HCT116 (cell line): ENCODE measurements around the gene SLC12A8. TPM values are rescaled to one million over a fixed set of nuclear protein-coding genes. Genes with fewer than 3 reads are reported as not detected.

ENCODE experiments used
- ATAC-seq: fragments of 200-7000 bp; cut with Tn5 transposase; 2 replicates; pipeline ENCODE4 v1.9.1; 2020; ENCODE audit warnings: mild to moderate bottlenecking, moderate library complexity
- BruUV-seq: library from RNA; stranded (reverse); fragments of 400-500 nt; replicated peaks from 2 replicates; lab custom pipeline; 2021; lab: Mats Ljungman, UMichigan
- CTCF ChIA-PET: fragments of 300-600 bp; sonication (Branson Sonifier 250); formaldehyde crosslinking; loops from one replicate; lab custom pipeline; 2021; ENCODE audit warnings: antibody characterized with exemption; lab: Charles Lee
- POLR2A ChIA-PET: fragments of 300-600, 350-600 bp; sonication (Branson Sonifier 250); formaldehyde crosslinking; loops from one replicate; lab custom pipeline; 2021; ENCODE audit warnings: antibody characterized with exemption; lab: Charles Lee
- RAD21 ChIA-PET, 2 experiments: fragments of 300-600 bp; sonication (Branson Sonifier 250); formaldehyde crosslinking; loops; one replicate each; lab custom pipeline; 2023; ENCODE audit warnings: low total read pairs in 2 of 2; ENCODE audit not compliant: uncharacterized antibody in 2 of 2, unreplicated experiment in 2 of 2, low non-redundant PET in 1 of 2; lab: Charles Lee
- DNase-seq: peaks from one replicate; pipeline ENCODE4 v3.0.0-alpha.2; 2010; ENCODE audit warnings: low read depth, low spot score
- H2AFZ ChIP-seq: fragments of 200-600 bp; shearing (Covaris generic), sonication (generic); 2 replicates; pipeline ENCODE4 v1.6.1; 2017; ENCODE audit warnings: low read depth, mixed run types, mixed read lengths, antibody characterized with exemption, low read length; ENCODE audit not compliant: poor library complexity, severe bottlenecking
- H3K27ac ChIP-seq: 2 replicates; pipeline ENCODE4 v1.5.1; 2012; ENCODE audit warnings: low read depth, low read length
- H3K27me3 ChIP-seq: fragments of 200-600 bp; sonication (generic); 2 replicates; pipeline ENCODE4 v1.6.1; 2016; ENCODE audit warnings: mixed run types, low read length, mixed read lengths; ENCODE audit not compliant: insufficient read depth
- H3K36me3 ChIP-seq, 2 experiments: fragments of 200-500 bp in 1 of 2; fragments of 200-600 bp in 1 of 2; sonication (Bioruptor generic) in 1 of 2; sonication (generic) in 1 of 2; 2 replicates each; pipeline versions ENCODE4 v1.5.1 to v1.6.1; 2014 to 2016; ENCODE audit warnings: low read length in 2 of 2, inconsistent platforms in 1 of 2, mixed read lengths in 1 of 2, mixed run types in 1 of 2; ENCODE audit not compliant: insufficient read depth in 2 of 2, control insufficient read depth in 1 of 2
- H3K4me1 ChIP-seq, 2 experiments: fragments of 200-600 bp in 1 of 2; sonication (generic) in 1 of 2; 2 replicates each; pipeline versions ENCODE4 v1.5.1 to v1.6.1; 2012 to 2017; ENCODE audit warnings: low read length in 2 of 2, inconsistent platforms in 1 of 2, mild to moderate bottlenecking in 1 of 2, mixed read lengths in 1 of 2, mixed run types in 1 of 2, moderate library complexity in 1 of 2; ENCODE audit not compliant: insufficient read depth in 2 of 2, control insufficient read depth in 1 of 2
- H3K4me2 ChIP-seq: fragments of 200-600 bp; sonication (generic); 2 replicates; pipeline ENCODE4 v1.6.1; 2017; ENCODE audit warnings: mixed run types, low read length, mixed read lengths
- H3K4me3 ChIP-seq, 2 experiments: fragments of 200-600 bp in 1 of 2; sonication (generic) in 1 of 2; replicated peaks in 1 of 2; 2 replicates each; pipeline ENCODE4 v1.5.1; 2011 to 2016; ENCODE audit warnings: low read length in 2 of 2, control low read depth in 1 of 2, low read depth in 1 of 2, mild to moderate bottlenecking in 1 of 2, mixed read lengths in 1 of 2, mixed run types in 1 of 2
- H3K79me2 ChIP-seq: fragments of 200-600 bp; sonication (generic); 2 replicates; pipeline ENCODE4 v1.6.1; 2017; ENCODE audit warnings: mild to moderate bottlenecking, mixed run types, low read length, moderate library complexity, mixed read lengths; ENCODE audit not compliant: insufficient read depth
- H3K9ac ChIP-seq: fragments of 200-600 bp; sonication (generic); 2 replicates; pipeline ENCODE4 v1.6.1; 2016; ENCODE audit warnings: low read length, mixed read lengths
- H3K9me2 ChIP-seq: fragments of 200-600 bp; sonication (generic), shearing (Covaris generic); 2 replicates; pipeline ENCODE4 v1.6.1; 2017; ENCODE audit warnings: mixed run types, mild to moderate bottlenecking, moderate library complexity; ENCODE audit not compliant: insufficient read depth
- H3K9me3 ChIP-seq, 2 experiments: fragments of 200-500 bp in 1 of 2; fragments of 200-600 bp in 1 of 2; sonication (Bioruptor generic) in 1 of 2; sonication (generic) in 1 of 2; 2 replicates each; pipeline ENCODE4 v1.6.1; 2014 to 2017; ENCODE audit warnings: low read length in 2 of 2, mixed read lengths in 2 of 2, inconsistent platforms in 1 of 2, low read depth in 1 of 2, mild to moderate bottlenecking in 1 of 2, mixed run types in 1 of 2, moderate library complexity in 1 of 2; ENCODE audit not compliant: control insufficient read depth in 1 of 2, insufficient read depth in 1 of 2
- H4K20me1 ChIP-seq: fragments of 200-600 bp; sonication (generic), shearing (Covaris generic); 2 replicates; pipeline ENCODE4 v1.6.1; 2017; ENCODE audit warnings: mixed run types, mild to moderate bottlenecking, moderate library complexity; ENCODE audit not compliant: insufficient read depth
- CBX3 ChIP-seq: IDR thresholded peaks from 2 replicates; pipeline ENCODE4 v1.6.1; 2012; ENCODE audit warnings: low read depth
- CEBPB ChIP-seq: IDR thresholded peaks from 2 replicates; pipeline ENCODE4 v1.6.1; 2012; ENCODE audit warnings: low read depth
- ELF1 ChIP-seq: IDR thresholded peaks from 2 replicates; pipeline ENCODE4 v1.6.1; 2012; ENCODE audit warnings: low read depth, borderline replicate concordance
- JUND ChIP-seq: IDR thresholded peaks from 2 replicates; pipeline ENCODE4 v1.6.1; 2012
- MAX ChIP-seq: IDR thresholded peaks from 2 replicates; pipeline ENCODE4 v1.6.1; 2012
- RAD21 ChIP-seq: IDR thresholded peaks from 2 replicates; pipeline ENCODE4 v1.6.1; 2012; ENCODE audit warnings: low read depth, mild to moderate bottlenecking
- SIN3A ChIP-seq: IDR thresholded peaks from 2 replicates; pipeline ENCODE4 v1.6.1; 2012; ENCODE audit warnings: low read depth
- ZBTB33 ChIP-seq: IDR thresholded peaks from 2 replicates; pipeline ENCODE4 v1.6.1; 2011; ENCODE audit warnings: mild to moderate bottlenecking, low read length, moderate library complexity; ENCODE audit not compliant: insufficient replicate concordance; ENCODE audit errors: extremely low read depth
- ZNF274 ChIP-seq: fragments of 200-500 bp; sonication (Bioruptor generic); IDR thresholded peaks from 2 replicates; pipeline ENCODE4 v1.6.1; 2014; ENCODE audit warnings: mild to moderate bottlenecking, low read depth, low read length, inconsistent platforms
- intact Hi-C: fragments of 100-400 bp; cut with micrococcal nuclease; formaldehyde crosslinking; loops from 2 replicates; pipeline ENCODE4 v1.10.0; 2022
- total RNA-seq: library from RNA; stranded (reverse); gene quantifications from one replicate; pipeline ENCODE4 v1.2.1, GENCODE V29; 2021; ENCODE audit not compliant: unreplicated experiment

The SLC12A8 gene
- total RNA-seq, 1 experiment from 2014 or later, result 19.9 TPM

GRCh38 chr3:125116311-125117080 is 96.1 kb downstream of the SLC12A8 start:
- TF ChIP-seq MAX, result no peak
- TF ChIP-seq ELF1, result no peak
- no peak for TF ChIP-seq CBX3
- TF ChIP-seq SIN3A, result no peak
- no peak for TF ChIP-seq RAD21
- TF ChIP-seq ZNF274, result no peak
- TF ChIP-seq CEBPB, result no peak
- TF ChIP-seq ZBTB33, result no peak
- no peak for TF ChIP-seq JUND
- H3K27me3 ChIP-seq, result no peaks in the 10 kb centered on the region
- H3K4me2 ChIP-seq, result no peak overlapping the region
- H3K9me3 ChIP-seq, result no peaks in the 10 kb centered on the region
- H3K9ac ChIP-seq, result no peak overlapping the region
- peaks cover 0 to under 1% of the 10 kb centered on the region in 2 experiments; a peak in 1 of 4 replicates for H3K4me1 ChIP-seq
- no peak overlapping the region for H3K27ac ChIP-seq
- H3K4me3 ChIP-seq, result no peak overlapping the region
- DNase-seq (no peak), ATAC-seq (no peak)
- ChIA-PET CTCF (no interaction called here), POLR2A (no interaction called here), RAD21 (no interaction called here)
- no TSS peak for BruUV-seq
- no peaks in the 10 kb centered on the region for H3K9me2 ChIP-seq
- no peaks in the 10 kb centered on the region for H4K20me1 ChIP-seq
- no peaks in the 10 kb centered on the region for H3K79me2 ChIP-seq
- no peaks in the 10 kb centered on the region for H3K36me3 ChIP-seq
- H2AFZ ChIP-seq, result no peak overlapping the region
- intact Hi-C loops, result no loop called here
